Activated gamma-delta T cell treated with anti-CD3 and anti-CD28 coated beads, Interleukin-2, amount 50 U/mL, for 16 hours (primary cell): ENCODE measurements around the gene GBP3.
"Not testable (repeated sequence)": the region's sequence is repeated elsewhere in the genome, so short reads cannot be mapped to it uniquely, and the experiment has no call there.

Experiments
- DNase-seq: peaks from one replicate; pipeline ENCODE4 v3.0.0-alpha.2; 2020; ENCODE audit warnings: low read depth

GBP3 gene, protein sequence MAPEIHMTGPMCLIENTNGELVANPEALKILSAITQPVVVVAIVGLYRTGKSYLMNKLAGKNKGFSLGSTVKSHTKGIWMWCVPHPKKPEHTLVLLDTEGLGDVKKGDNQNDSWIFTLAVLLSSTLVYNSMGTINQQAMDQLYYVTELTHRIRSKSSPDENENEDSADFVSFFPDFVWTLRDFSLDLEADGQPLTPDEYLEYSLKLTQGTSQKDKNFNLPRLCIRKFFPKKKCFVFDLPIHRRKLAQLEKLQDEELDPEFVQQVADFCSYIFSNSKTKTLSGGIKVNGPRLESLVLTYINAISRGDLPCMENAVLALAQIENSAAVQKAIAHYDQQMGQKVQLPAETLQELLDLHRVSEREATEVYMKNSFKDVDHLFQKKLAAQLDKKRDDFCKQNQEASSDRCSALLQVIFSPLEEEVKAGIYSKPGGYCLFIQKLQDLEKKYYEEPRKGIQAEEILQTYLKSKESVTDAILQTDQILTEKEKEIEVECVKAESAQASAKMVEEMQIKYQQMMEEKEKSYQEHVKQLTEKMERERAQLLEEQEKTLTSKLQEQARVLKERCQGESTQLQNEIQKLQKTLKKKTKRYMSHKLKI

DNA sequence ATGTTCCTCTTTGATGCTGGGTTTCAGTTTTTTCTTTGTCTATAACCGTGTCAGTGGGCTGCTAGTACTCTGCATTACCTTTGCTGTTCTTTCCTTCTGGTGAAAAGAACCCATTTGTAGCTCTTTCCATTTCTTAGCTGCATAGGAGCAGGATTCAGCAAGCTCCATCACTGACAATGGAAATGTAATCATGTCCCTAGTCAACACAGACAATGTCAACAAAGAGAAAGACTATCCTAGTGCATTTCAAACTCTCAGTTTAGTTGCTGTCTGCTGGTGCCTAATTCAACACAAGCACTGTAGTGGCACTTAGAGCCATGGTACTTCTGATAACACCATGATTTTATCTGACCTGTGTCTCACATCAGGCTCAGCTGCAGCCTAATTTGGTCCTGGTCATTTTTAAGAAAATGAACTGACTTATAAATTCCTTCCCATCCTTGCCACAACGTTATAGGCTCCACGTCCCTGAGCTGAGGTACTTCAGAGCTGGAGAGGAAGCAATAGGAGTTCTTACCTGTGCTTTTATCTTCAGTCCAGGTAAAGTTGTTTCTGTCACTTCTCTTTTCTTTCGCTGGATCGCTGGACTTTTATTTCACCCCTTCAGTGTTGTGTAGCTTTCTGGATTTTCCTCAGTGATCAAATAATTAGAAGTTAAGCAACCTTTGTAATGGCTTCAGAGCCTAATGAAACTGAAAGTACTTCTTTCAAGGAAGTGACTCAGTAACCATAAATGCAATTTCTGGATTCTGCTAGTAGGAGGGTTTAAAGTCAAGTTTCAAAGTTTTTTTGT is at the start of gene GBP3:
Gene GBP3 (minus strand): TSS at position 700 of the 793 bp plus-strand sequence. CDS start 2,145 bp downstream, outside the sequence.
- no peak for DNase-seq

DNA sequence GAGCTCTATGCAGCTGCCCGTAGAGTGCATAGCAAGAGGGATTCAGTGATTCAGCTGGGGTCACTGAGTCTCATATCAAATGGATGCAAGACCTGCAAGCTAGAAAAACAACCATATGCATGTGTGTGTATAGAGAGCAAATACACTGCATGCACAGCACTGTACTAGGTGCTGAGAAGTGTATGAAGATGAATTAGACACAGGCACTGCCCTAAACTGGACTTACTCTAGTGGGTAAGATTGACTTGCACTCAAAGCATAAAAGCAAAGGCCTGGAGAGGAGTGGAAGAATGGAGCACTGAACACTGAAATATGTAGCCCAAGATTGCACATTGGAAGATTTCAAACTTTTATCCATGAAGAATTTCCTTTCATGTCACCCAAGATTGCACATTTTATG is 47.8 kb upstream of the GBP3 start:
- DNase-seq: no peak

DNA sequence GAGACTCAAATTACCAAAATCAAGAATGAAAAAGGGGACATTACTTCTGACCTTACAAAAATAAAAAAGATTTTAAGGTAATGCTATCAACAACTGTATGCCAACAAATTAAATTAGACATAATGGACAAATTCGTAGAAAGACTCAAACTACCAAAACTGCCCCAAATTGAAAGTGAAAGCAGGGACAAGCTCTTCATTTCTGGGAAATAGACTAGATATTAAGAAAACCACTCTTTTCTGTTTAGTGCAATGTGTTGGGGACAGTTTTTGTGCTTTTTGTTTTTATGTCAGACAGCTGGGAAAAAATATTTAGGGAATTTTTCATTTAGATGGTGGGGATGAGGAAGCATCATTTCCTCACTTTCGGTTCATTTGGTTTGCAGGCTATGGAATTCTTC is 47.3 kb upstream of the GBP3 start:
- DNase-seq: no peak

DNA sequence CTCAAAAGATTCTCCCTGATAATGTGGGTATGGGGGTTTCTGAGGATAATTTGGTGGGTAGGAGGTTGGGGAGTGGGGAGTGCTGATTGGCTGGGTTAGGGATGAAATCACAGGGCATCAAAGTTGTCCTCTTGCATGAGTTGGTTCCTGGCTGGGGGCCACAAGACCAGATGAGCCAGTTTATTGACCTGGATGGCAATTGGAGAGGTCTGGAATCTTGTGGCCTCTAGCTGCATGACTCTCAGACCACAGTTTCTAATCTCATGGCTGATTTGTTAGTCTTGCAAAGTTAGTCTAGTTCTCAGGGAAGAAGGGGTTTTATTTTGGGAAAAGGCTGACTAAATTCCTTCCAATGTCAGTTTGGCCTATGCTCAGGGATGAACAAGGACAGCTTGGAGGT is 45.6 kb upstream of the GBP3 start:
- no peak for DNase-seq

DNA sequence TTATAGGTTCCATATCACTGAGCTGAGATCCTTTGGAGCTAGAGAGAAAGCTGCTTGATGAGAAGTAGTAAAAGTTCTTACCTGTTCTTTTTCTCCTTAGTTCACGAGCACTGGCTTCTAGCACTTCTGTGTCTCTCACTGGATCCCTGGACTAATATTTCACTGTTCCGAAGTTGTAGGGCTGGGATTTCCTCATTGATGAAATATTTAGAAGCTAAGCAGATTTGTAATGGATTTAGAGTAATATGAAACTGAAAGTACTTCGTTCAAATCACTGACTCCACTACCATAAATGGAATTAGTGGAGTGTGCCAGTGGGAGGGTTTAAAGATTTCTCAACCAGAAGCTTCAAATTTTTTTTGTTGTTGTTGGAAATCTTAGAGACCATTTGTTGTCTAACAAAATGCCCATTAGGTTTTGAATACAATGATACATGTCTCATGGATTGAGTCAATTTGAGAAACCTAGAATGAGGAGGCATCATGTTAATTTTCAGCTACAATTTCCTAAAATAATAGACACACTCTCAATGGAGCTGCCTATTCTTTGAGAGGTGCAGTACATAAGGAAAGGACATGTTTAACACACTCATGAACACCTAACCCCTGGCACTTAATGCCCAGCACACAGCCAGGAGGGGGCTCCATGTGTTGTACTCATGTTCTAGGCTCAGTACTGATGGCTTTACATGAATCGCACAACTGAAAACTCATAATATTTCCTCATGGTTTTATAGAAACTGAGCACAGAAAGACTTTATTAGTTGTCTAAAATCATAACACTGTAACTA is 42.6 kb upstream of the GBP3 start, which contains the start of gene GBP1:
Gene GBP1 (minus strand): TSS at position 130 of the 790 bp plus-strand sequence. CDS start 1,974 bp downstream, outside the sequence.
- DNase-seq: no peak

DNA sequence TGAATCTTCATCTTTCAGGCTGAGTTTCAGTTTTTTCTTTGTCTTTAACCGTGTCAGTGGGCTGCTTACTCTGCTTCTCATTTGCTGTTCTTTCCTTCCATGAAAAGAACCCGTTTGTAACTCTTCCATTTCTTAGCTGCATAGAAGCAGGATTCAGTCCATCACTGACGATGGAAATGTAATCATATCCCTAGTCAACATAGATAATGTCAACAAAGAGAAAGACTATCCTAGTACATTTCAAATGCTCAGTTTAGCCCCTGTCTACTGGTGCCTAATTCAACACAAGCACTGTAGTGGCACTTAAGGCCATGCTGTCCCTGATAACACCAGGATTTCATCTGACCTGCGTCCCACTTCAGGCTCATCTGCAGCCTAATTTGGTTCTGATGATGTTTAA is 42.0 kb upstream of the GBP3 start:
- no peak for DNase-seq

DNA sequence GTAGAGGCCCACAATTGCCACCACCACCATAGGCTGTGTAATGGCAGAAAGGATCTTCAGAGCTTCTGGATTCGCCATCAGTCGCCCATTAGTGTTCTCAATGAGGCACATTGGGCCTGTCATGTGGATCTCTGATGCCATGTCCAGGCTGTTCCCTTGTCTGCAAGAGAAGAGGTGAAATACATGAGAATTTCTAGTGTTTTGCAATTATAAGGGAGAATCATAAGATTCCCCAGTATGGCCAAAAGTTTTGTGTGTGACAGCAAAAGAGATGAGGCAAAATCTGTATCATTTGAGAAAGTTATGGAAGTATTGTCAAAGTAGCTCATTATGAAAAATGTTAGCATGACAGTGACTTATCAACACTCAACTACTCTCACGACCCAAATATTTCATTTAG is 40.4 kb upstream of the GBP3 start:
- DNase-seq: no peak

DNA sequence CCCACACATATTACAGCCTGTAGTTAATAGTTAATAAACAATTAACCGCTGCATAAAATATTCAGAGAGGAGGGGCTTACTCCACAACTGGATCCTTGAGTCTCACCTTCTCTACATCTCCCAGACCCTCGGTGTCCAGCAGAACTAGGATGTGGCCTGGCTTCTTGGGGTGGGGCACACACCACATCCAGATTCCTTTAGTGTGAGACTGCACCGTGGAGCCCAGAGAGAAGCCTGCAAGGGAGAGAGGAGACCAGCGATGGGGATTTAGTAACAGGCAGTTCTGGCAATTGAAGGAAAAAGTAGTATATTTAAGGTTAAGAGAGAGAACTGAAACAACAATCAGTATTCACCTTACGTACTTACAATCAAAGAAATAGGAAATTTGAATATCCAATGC is 37.4 kb upstream of the GBP3 start:
- no peak for DNase-seq

DNA sequence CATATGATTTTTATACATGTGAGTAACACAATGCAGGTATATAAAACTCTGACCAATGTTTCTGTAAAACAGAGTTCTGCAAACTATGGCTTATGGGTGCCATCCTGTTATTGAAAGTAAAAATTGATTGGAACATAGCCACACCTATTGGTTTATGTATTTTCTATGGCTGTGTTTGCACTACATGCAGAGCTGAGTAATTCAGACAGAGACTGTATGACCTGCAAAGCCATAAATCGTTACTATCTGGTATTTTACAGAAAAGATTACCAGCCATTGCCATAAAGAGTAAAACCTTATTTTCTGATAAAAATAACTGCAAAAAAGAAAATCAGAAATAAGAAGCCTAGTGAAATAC is 29.3 kb upstream of the GBP3 start:
- DNase-seq: no peak

DNA sequence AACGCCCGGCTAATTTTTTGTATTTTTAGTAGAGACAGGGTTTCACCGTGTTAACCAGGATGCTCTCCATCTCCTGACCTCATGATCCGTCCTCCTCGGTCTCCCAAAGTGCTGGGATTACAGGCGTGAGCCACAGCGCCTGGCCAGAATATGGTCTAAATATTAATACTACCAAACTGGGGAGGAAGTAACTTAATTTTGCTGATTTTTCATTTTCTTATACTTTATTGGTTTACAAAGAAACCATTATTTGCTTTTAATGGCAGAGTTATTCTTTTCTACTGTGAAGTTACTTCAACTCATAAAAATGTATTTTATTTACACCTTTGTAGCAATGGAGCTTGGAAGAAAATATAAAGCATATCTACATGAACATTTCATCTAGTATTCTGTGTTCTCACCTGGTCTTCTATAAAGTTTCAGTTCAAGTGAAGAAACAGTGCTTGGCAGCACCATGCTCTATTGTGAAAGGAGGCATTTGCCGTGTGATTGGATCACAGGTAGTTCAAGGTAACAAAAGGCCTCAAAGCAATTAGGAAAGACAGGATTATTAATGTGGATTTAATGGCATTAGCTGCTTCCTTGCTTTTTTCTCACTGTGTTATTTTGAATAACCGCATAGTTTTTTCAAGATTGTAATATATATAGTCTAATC is 28.8 kb upstream of the GBP3 start:
- DNase-seq: no peak

DNA sequence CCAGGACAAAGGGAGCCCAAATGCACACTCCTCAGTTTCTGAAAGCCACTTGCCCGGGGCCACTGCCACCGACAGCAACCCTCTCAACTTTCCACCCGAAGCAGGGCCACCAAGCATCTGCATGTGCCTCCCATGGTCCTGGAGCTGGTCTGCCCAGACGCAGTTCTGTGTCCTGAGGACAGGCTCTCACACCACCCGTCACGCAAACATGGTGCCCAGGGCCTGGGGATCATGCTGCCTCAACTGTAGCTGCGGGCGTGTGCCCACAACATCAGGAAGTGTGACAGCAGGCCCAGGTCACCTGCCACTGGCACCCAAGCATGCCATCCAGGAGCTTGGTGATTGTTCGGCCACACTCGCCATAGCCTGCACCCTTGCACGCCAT is 28.0 kb upstream of the GBP3 start:
- no peak for DNase-seq

DNA sequence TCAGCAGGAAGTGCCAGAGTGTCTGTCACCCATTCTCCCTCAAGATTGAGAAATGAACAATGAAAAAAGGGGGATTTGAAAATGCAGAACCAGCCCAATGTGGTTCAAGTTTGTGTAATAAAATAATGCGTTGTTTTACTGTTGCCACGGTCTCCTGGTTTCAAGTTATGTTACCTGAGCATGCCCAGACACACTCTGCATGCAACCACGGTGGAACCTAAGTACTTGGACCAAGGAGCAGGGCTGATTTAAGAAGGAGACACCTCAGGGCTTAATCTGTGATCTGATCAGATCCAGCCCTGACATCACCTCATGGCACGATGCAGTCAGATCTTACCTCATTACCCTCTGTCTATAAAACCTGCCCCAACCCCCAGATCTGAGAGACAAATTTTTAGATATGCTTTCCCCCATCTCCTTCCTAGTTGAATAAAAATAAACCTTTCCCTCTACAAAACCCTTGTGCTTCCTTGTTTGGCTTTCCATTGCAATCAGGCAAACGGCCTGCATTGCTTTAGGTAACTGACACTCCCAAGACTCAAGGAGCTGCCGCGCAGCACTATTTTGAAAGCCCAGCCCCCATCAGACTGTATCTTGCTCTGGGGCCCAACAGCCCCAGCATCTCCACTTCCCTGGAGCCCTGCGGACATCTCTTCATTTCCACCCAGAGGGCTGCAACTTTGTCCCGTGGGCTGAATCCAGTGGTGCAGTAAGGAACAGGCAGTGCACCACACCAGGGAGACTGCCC is 27.4 kb upstream of the GBP3 start:
- not testable (repeated sequence) for DNase-seq

DNA sequence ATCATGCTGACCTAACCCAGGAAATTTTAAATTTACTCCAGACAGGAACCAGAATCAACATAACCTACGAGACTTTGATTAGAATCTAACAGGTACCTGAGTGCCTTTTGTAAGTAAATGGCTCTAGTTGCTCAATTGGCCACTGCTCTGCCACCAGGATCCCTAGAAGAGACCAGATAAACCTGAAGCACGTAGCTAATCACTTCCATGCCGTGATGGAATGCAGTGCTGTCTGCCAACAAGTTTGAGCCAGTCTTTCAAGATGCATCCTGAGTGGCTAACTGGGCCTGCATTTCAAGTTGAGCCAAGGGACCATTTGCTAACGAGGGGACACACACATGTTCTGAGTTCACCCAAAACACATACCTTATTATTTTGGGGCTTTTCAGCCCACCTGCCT is 26.5 kb upstream of the GBP3 start:
- DNase-seq: not testable (repeated sequence)

DNA sequence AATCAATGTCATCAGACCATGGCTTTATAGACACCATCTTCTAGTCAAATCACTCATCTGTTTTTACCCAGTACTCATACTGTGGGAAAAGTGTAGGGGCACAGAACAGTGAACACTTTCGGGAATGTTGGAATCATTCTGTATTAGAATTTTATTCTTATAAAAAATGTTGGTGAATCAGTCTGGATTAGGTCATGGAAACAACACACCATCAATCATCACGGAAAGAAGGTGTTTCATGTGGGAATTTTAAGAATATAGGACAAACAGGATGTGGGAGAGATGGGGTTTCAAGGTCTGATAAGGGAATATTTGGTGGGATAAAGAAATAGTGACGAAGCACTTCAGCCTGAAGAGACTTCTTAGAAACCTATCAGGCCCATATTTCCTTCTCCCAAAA is 25.1 kb upstream of the GBP3 start:
- no peak for DNase-seq

DNA sequence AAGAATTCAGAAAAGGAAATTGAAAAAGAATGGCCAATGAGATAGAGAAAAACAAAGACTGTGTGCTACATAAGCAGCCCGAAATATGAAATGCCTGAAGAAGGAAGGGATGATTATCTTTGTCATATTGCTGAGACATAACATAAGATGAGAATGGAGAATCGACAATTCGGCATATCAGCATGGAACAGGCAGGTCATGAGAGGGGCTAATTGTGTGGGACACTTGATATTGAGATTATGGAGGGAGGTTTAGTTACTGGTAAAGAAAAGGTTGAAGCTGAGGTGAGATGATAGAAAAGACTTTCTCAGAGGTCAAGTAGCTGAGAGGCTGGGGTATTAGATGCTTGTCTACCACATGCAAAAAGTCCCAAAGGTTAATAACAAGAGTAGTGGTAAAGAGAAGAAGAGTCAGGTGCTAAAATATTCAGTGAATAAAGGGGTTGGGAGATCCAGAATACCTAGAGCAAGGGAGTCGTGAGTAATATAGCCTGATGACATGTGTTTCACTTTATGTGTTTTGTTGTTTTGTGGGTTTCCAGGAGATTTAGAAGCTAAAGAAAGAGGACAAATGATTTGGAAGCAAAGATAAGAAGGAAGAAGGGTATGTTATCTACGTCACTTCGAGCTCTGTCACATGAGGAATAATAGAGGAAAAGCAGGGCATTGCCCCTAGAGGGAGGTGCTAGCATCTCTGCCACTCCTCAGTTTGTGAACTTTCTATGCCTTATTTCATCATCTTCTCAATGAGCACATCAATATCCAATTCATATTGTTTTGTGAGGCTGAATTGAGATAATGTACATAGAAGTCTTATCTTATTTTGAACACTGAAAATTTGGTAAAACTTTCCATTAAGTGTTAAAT is 23.9 kb upstream of the GBP3 start:
- DNase-seq: not testable (repeated sequence)

DNA sequence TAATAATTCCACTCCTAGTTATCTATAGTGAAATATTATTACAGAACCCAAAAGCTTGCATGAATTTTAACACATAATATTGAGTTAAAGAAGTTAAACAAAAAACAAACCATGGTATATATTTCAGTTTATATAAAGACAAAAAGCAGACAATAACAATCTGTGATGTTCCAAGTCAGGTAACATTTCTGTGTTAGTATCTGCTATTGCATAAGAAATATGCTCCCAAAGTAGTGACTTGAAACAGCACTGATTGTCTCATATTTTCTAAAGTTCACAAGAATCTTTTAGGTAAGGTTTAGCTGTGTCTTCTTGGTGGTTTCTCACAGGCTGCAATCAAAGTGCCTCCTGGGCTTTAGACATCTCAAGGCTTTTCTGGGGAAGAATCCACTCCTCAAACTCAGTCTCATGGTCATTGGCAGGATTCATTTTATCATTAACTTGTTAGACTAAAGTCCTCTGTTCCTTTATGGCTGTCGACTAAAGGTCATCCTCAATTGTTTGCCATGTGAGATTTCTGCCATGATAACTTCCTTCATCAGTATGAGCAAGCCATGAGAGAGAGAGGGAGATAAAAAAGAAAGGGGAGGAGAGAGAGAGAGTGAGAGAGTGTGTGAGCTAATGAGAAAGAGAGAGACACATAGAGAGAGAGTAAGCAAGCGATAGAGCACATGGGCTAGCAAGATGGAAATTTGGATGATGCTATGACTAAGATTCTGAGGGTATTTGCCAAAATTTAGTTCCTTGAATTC is 22.5 kb upstream of the GBP3 start:
- no peak for DNase-seq

DNA sequence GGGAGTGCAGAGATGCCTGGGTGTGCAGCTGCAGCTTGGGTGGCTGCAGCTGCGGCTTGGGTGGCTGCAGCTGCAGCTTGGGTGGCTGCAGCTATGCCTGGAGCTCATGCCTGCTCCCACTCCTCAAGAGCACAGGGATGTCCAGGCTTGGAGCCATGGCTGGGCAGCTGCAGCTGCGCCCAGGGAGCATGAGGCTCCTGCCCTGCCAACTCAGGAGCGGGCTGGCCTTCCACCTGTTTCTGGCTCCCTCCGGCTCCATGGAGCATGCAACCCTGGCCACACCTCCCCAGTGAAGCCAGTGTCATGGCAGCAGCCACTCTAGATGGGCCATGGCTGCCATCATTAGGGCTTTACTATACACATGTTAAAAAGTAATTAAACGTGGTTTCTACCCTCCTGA is 21.3 kb upstream of the GBP3 start:
- DNase-seq: no peak

DNA sequence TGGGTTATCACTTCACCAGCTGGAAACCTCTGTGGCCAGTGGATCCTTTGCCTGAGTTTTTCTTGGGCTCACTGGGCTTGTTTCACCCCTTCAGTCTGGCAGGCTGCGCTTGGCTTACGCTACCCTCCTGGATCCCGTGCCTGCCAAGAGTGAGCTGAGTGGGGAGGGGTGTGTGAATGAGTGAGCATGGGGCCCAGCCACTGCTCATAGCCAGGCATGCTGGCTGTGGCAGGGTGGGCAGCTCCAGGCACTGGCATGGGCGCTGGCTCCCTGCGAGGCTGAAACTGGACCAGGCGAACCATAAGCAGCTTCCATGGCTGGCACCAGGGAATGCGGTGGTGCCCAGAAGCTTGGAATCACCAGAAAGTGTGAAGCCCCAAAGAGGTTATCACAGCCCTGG is 19.8 kb upstream of the GBP3 start:
- no peak for DNase-seq

DNA sequence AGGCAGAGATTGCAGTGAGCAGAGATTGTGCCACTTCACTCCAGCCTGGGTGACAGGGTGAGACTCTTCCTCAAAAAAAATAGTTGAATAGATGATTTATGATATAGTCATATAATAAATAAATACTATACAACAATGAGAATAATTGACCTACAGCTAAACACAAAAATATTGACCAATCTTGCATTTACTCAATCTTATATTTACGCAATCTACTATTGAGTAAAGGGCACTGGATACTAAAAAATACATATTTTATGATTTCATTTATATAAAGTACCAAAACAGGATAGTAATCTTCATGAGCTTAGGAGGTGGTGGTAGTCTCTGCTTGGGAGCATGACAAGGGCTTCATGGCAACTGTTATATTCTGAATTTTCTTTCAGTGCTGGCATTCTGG is 19.1 kb upstream of the GBP3 start:
- DNase-seq: no peak
